ENCODE data around the gene EPB41.
"Not testable (repeated sequence)": the region's sequence is repeated elsewhere in the genome, so short reads cannot be mapped to it uniquely, and the experiment has no call there.

DNA sequence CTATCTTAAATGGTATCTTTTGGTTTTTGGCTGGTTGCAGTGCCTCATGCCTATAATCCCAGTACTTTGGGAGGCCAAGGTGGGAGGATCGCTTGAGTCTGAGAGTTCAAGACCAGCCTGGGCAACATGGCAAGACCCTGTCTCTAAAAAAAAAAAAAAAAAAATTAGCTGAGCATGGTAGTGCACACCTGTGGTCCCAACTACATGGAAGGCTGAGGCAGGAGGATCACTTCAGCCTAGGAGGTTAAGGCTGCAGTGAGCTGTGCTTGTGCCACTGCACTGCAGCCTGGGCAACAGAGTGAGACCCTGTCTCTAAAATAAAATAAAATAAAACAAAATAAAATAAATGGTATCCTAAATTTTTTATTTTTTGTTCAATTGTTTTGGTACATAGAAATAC lies 131.3 kb downstream of the EPB41 start:
- not testable (repeated sequence) for TF ChIP-seq RNF2 (IDR thresholded peaks at IDR 0.05; ENCODE audit: borderline replicate concordance, low read depth); NR3C1 (IDR thresholded peaks at IDR 0.05); CEBPB (IDR thresholded peaks at IDR 0.05); KDM1A (IDR thresholded peaks at IDR 0.05; ENCODE audit: low read depth); POLR2A (IDR thresholded peaks at IDR 0.05; ENCODE audit: low read length); EP300 (IDR thresholded peaks at IDR 0.05); RCOR1 (IDR thresholded peaks at IDR 0.05; ENCODE audit: low read depth, low read length); ESRRA (IDR thresholded peaks at IDR 0.05; ENCODE audit: borderline replicate concordance, low read length); RARB (CRISPR knock-in tag; IDR thresholded peaks at IDR 0.05); RAD21 (conservative IDR thresholded peaks at IDR 0.05 in 1 of 2, IDR thresholded peaks at IDR 0.05 in 1 of 2); ZNF302 (CRISPR knock-in tag; IDR thresholded peaks at IDR 0.05); RFX5 (IDR thresholded peaks at IDR 0.05)
- TF ChIP-seq, protein P1, sequence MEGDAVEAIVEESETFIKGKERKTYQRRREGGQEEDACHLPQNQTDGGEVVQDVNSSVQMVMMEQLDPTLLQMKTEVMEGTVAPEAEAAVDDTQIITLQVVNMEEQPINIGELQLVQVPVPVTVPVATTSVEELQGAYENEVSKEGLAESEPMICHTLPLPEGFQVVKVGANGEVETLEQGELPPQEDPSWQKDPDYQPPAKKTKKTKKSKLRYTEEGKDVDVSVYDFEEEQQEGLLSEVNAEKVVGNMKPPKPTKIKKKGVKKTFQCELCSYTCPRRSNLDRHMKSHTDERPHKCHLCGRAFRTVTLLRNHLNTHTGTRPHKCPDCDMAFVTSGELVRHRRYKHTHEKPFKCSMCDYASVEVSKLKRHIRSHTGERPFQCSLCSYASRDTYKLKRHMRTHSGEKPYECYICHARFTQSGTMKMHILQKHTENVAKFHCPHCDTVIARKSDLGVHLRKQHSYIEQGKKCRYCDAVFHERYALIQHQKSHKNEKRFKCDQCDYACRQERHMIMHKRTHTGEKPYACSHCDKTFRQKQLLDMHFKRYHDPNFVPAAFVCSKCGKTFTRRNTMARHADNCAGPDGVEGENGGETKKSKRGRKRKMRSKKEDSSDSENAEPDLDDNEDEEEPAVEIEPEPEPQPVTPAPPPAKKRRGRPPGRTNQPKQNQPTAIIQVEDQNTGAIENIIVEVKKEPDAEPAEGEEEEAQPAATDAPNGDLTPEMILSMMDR (IDR thresholded peaks at IDR 0.05) = not testable (repeated sequence)
- TF ChIP-seq, protein P2, sequence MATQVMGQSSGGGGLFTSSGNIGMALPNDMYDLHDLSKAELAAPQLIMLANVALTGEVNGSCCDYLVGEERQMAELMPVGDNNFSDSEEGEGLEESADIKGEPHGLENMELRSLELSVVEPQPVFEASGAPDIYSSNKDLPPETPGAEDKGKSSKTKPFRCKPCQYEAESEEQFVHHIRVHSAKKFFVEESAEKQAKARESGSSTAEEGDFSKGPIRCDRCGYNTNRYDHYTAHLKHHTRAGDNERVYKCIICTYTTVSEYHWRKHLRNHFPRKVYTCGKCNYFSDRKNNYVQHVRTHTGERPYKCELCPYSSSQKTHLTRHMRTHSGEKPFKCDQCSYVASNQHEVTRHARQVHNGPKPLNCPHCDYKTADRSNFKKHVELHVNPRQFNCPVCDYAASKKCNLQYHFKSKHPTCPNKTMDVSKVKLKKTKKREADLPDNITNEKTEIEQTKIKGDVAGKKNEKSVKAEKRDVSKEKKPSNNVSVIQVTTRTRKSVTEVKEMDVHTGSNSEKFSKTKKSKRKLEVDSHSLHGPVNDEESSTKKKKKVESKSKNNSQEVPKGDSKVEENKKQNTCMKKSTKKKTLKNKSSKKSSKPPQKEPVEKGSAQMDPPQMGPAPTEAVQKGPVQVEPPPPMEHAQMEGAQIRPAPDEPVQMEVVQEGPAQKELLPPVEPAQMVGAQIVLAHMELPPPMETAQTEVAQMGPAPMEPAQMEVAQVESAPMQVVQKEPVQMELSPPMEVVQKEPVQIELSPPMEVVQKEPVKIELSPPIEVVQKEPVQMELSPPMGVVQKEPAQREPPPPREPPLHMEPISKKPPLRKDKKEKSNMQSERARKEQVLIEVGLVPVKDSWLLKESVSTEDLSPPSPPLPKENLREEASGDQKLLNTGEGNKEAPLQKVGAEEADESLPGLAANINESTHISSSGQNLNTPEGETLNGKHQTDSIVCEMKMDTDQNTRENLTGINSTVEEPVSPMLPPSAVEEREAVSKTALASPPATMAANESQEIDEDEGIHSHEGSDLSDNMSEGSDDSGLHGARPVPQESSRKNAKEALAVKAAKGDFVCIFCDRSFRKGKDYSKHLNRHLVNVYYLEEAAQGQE (IDR thresholded peaks at IDR 0.05) = not testable (repeated sequence)

Data from A549 (cell line).